ENCODE data around the gene ADM5. TPM values are rescaled to one million over a fixed set of nuclear protein-coding genes. Genes with fewer than 3 reads are reported as not detected.

ADM5 gene
- total and polyA plus RNA-seq, 2 experiments from 2014 or later = 2.8 to 5.7 TPM

- TF ChIP-seq ZNF462 (CRISPR knock-in tag; IDR thresholded peaks at IDR 0.05) (no peak), ETS1 (IDR thresholded peaks at IDR 0.05) (no peak), ZNF114 (CRISPR knock-in tag; IDR thresholded peaks at IDR 0.05) (no peak), CTCF (conservative IDR thresholded peaks at IDR 0.05; ENCODE audit: low read depth in 2 of 2) (no peak), POLR2AphosphoS5 (IDR thresholded peaks at IDR 0.05; ENCODE audit: low read depth) (no peak)
These were observed 43.4 kb upstream of the ADM5 start (continued) for GRCh38 chr19:49645995-49646394.

DNA sequence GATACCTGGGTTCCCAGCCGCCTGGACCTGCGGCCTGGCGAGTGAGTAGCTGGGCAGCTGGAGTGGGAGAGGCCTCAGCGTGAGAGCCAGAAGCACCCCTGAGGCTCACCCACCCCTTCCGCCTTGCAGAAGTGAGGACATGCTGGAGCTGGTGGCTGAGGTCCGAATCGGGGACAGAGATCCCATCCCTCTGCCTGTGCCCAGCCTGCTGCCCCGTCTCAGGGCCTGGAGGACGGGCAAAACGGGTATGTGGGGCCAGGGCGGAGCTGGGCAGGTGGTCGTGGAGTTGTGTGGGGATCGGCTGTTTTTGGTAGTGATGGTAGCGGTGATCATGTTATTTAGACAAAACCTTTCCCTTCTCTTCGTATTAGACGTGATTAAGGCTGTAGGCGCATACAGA is 42.8 kb upstream of the ADM5 start:
- DNase-seq (ENCODE audit: low spot score) (no peak), ATAC-seq (no peak)
- Histone ChIP-seq H3K4me2 (no peak overlapping the region), H3F3A (replicated peaks; ENCODE audit: low read depth) (peaks cover 13% of the 10 kb centered on the region; the same call in 1 of the 2 replicates), H3K79me2 (replicated peaks; ENCODE audit: insufficient read depth) (peaks cover 26% of the 10 kb centered on the region), H3K27ac (ENCODE audit: low read depth) (no peak overlapping the region), H3K27me3 (ENCODE audit: insufficient read depth) (no peaks in the 10 kb centered on the region), H3K4me3 (no peak overlapping the region), H3K9me2 (ENCODE audit: insufficient read depth) (no peaks in the 10 kb centered on the region), H3K4me1 (ENCODE audit: insufficient read depth) (peaks cover 12% of the 10 kb centered on the region), H2AFZ (no peak overlapping the region), H3K36me3 (ENCODE audit: insufficient read depth) (peaks cover 4% of the 10 kb centered on the region), H4K20me1 (replicated peaks; ENCODE audit: insufficient read depth) (peaks cover 13% of the 10 kb centered on the region)
- H3K27ac Mint-ChIP-seq = peak overlapping the region; percentile 44; the same call in 1 of the 2 replicates
- no peaks in the 10 kb centered on the region for H3K9me3 Mint-ChIP-seq
- H3K36me3 Mint-ChIP-seq (ENCODE audit: low read depth) = peaks cover 34% of the 10 kb centered on the region
- H3K4me3 Mint-ChIP-seq = no peak overlapping the region
- TF ChIP-seq CTCF (conservative IDR thresholded peaks at IDR 0.05; ENCODE audit: low read depth in 2 of 2) = no peak
- TF ChIP-seq POLR2AphosphoS5 (IDR thresholded peaks at IDR 0.05; ENCODE audit: low read depth) = no peak
- TF ChIP-seq, protein P1, sequence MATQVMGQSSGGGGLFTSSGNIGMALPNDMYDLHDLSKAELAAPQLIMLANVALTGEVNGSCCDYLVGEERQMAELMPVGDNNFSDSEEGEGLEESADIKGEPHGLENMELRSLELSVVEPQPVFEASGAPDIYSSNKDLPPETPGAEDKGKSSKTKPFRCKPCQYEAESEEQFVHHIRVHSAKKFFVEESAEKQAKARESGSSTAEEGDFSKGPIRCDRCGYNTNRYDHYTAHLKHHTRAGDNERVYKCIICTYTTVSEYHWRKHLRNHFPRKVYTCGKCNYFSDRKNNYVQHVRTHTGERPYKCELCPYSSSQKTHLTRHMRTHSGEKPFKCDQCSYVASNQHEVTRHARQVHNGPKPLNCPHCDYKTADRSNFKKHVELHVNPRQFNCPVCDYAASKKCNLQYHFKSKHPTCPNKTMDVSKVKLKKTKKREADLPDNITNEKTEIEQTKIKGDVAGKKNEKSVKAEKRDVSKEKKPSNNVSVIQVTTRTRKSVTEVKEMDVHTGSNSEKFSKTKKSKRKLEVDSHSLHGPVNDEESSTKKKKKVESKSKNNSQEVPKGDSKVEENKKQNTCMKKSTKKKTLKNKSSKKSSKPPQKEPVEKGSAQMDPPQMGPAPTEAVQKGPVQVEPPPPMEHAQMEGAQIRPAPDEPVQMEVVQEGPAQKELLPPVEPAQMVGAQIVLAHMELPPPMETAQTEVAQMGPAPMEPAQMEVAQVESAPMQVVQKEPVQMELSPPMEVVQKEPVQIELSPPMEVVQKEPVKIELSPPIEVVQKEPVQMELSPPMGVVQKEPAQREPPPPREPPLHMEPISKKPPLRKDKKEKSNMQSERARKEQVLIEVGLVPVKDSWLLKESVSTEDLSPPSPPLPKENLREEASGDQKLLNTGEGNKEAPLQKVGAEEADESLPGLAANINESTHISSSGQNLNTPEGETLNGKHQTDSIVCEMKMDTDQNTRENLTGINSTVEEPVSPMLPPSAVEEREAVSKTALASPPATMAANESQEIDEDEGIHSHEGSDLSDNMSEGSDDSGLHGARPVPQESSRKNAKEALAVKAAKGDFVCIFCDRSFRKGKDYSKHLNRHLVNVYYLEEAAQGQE (IDR thresholded peaks at IDR 0.05; ENCODE audit: unreplicated experiment) = no peak
- no peak for TF ChIP-seq EZH2 (IDR thresholded peaks at IDR 0.05; ENCODE audit: low read depth, unreplicated experiment)
- TF ChIP-seq ETS1 (IDR thresholded peaks at IDR 0.05) = no peak
- peaks cover 23% of the 10 kb centered on the region for H3K4me1 Mint-ChIP-seq
- H3K27me3 Mint-ChIP-seq (ENCODE audit: insufficient read depth, low read depth, poor library complexity) = peaks cover 14% of the 10 kb centered on the region

All from GM23338 (cell line).